MCF 10A (cell line): ENCODE data around the gene KASH5. TPM values are rescaled to one million over a fixed set of nuclear protein-coding genes. Genes with fewer than 3 reads are reported as not detected.

Source experiments
- BruUV-seq: library from RNA; stranded (reverse); fragments of 400-500 nt; replicated peaks from 2 replicates; lab custom pipeline; 2021; lab: Mats Ljungman, UMichigan
- CTCF ChIA-PET: fragments of 300-600 bp; sonication (Branson Sonifier 250); formaldehyde crosslinking; extraction: SDS; loops from one replicate; lab custom pipeline; 2021; ENCODE audit warnings: antibody characterized with exemption, inconsistent platforms; lab: Yijun Ruan, JAX
- POLR2A ChIA-PET: fragments of 300-600, 350-650 bp; sonication (Branson Sonifier 250); formaldehyde crosslinking; extraction: SDS; loops from one replicate; lab custom pipeline; 2020; ENCODE audit warnings: antibody characterized with exemption, inconsistent platforms; lab: Yijun Ruan, JAX
- DNase-seq: peaks from one replicate; pipeline ENCODE4 v3.0.0-alpha.2; 2018; ENCODE audit not compliant: unreplicated experiment
- H3K27ac Mint-ChIP-seq: one replicate; pipeline ENCODE4 v1.8.0; 2022; ENCODE audit warnings: mild to moderate bottlenecking, low read depth, mixed read lengths; ENCODE audit not compliant: unreplicated experiment
- H3K27me3 Mint-ChIP-seq: one replicate; pipeline ENCODE4 v1.8.0; 2022; ENCODE audit warnings: mixed read lengths; ENCODE audit not compliant: insufficient read depth, unreplicated experiment
- H3K36me3 Mint-ChIP-seq: one replicate; pipeline ENCODE4 v1.8.0; 2022; ENCODE audit warnings: mild to moderate bottlenecking, moderate library complexity, mixed read lengths; ENCODE audit not compliant: insufficient read depth, unreplicated experiment
- H3K4me1 Mint-ChIP-seq: one replicate; pipeline ENCODE4 v1.8.0; 2022; ENCODE audit warnings: mixed read lengths; ENCODE audit not compliant: insufficient read depth, unreplicated experiment
- H3K4me3 Mint-ChIP-seq: one replicate; pipeline ENCODE4 v1.8.0; 2022; ENCODE audit warnings: mild to moderate bottlenecking, moderate library complexity, mixed read lengths; ENCODE audit not compliant: unreplicated experiment
- H3K9me3 Mint-ChIP-seq: one replicate; pipeline ENCODE4 v1.8.0; 2022; ENCODE audit warnings: mixed read lengths; ENCODE audit not compliant: unreplicated experiment
- CTCF ChIP-seq: fragments of 200-600 bp; IDR thresholded peaks from one replicate; pipeline ENCODE4 v1.8.0; 2022; ENCODE audit warnings: antibody characterized with exemption, mild to moderate bottlenecking; ENCODE audit not compliant: unreplicated experiment
- intact Hi-C: fragments of 100-400 bp; cut with micrococcal nuclease; formaldehyde crosslinking; loops from 2 replicates; pipeline ENCODE4 v1.14.1; 2022
- total RNA-seq: library from RNA; stranded (reverse); gene quantifications from 2 replicates; pipeline ENCODE4 v1.2.3, GENCODE V29; 2022

The KASH5 gene
- total RNA-seq, 1 experiment from 2014 or later: not detected

GRCh38 chr19:49357186-49357585 is 30.9 kb upstream of the KASH5 start:
- CTCF ChIA-PET: no interaction called here
- H3K27me3 Mint-ChIP-seq: no peaks in the 10 kb centered on the region
- H3K4me1 Mint-ChIP-seq: no peaks in the 10 kb centered on the region
- no peak for TF ChIP-seq CTCF
- no peaks in the 10 kb centered on the region for H3K36me3 Mint-ChIP-seq
- no peaks in the 10 kb centered on the region for H3K9me3 Mint-ChIP-seq
- POLR2A ChIA-PET: interaction anchor here (0.8 kb wide), 1 partner anchor 22 kb away, joined by 3 read pairs; no protein-coding TSS in a partner anchor
- no peak for DNase-seq
- no peak overlapping the region for H3K4me3 Mint-ChIP-seq
- BruUV-seq: no TSS peak
- intact Hi-C loops: no loop called here
- no peak overlapping the region for H3K27ac Mint-ChIP-seq

DNA sequence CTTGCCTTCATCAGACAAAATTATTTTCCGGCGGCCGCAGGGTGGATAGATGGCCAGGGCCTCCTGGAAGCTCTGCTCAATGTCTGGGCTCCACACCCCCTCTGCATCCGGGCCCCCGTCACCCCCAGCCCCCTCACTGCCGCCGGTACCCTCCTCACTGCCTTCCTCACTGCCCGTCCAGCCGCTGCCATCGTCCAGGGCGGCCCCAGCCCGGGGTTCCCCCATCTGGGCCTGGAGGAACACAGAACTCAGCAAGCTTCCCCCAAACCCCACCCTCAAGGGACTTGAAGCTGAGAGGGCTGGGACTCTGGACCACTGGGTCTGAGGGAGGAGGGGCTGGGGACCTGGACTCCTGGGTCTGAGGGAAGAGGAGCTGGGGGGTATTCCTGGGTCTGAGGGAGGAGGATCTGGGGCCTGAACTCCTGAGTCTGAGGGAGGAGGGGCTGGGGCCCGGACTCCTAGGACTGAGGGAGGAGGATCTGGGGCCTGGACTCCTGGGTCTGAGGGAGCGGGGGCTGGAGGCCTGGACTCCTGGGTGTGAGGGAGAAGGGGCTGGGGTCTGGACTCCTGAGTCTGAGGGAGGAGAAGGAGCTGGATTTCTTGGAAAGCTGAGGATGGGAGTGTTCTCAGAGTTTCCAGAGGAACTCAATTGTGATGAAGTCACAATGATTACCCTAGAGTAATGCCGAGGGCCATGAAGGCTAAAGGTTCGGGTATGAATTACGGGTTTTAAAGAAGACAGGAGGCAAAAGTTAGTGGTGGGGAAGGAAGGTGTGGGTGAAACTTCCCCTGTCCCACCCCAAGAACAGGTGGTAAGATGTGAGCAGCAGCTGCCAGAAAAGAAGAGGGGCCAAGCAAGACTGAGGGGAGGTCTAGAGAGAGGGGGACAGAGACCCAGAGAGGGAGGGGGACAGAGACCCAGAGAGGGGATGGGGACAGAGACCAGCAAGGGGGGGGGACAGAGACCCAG is 27.9 kb upstream of the KASH5 start:
- Mint-ChIP-seq H3K9me3 (no peaks in the 10 kb centered on the region), H3K4me3 (no peak overlapping the region), H3K36me3 (no peaks in the 10 kb centered on the region), H3K27me3 (no peaks in the 10 kb centered on the region), H3K4me1 (no peaks in the 10 kb centered on the region), H3K27ac (no peak overlapping the region)
- BruUV-seq: no TSS peak
- no peak for TF ChIP-seq CTCF
- intact Hi-C loops: no loop called here
- ChIA-PET POLR2A (interaction anchor here (0.5 to 0.8 kb wide), 3 partner anchors 32 to 119 kb away, joined by 3 read pairs; no protein-coding TSS in a partner anchor), CTCF (interaction anchor here (0.7 kb wide), 1 partner anchor 133 kb away, joined by 3 read pairs; no protein-coding TSS in a partner anchor)
- DNase-seq: no peak

- peak overlapping the region; percentile 59 for H3K27ac Mint-ChIP-seq
- no peaks in the 10 kb centered on the region for H3K9me3 Mint-ChIP-seq
- no peak overlapping the region for H3K4me3 Mint-ChIP-seq
- H3K36me3 Mint-ChIP-seq: no peaks in the 10 kb centered on the region
- peak; percentile 68 for DNase-seq
- POLR2A ChIA-PET: interaction anchor here (0.5 kb wide), 1 partner anchor 506 kb away, joined by 3 read pairs; no protein-coding TSS in a partner anchor
- no peaks in the 10 kb centered on the region for H3K27me3 Mint-ChIP-seq
- no peak for TF ChIP-seq CTCF
- CTCF ChIA-PET: no interaction called here
- no TSS peak for BruUV-seq
- no peaks in the 10 kb centered on the region for H3K4me1 Mint-ChIP-seq
- intact Hi-C loops: no loop called here
Measured at GRCh38 chr19:49361438-49362047, 26.5 kb upstream of the KASH5 start.
